Kidney (tissue), 14 donors: ENCODE measurements around the gene AP4M1. TPM values are rescaled to one million over a fixed set of nuclear protein-coding genes. Genes with fewer than 3 reads are reported as not detected.

Source experiments
- DNase-seq, 5 donors: peaks; one replicate each; pipeline ENCODE4 v3.0.0-alpha.2; 2013 to 2020
- FAIRE-seq: peaks from 2 replicates; lab custom pipeline; 2012; peaks lifted over from hg19 to GRCh38; lab: Jason Lieb, UNC
- H3K27ac ChIP-seq, 2 donors: one replicate each; pipeline ENCODE4 v1.7.0; 2013; ENCODE audit warnings: low read depth in 2 of 2, low read length in 2 of 2, inconsistent platforms in 1 of 2
- H3K27me3 ChIP-seq: one replicate; pipeline ENCODE4 v1.7.1; 2013; ENCODE audit warnings: low read length, inconsistent platforms; ENCODE audit not compliant: control insufficient read depth, insufficient read depth
- H3K36me3 ChIP-seq, 3 donors: one replicate each; pipeline versions ENCODE4 v1.7.0 to v1.7.1; 2013; ENCODE audit warnings: low read length in 3 of 3, control low read depth in 1 of 3, inconsistent platforms in 1 of 3; ENCODE audit not compliant: insufficient read depth in 3 of 3, control insufficient read depth in 2 of 3
- H3K4me1 ChIP-seq, 3 donors: one replicate each; pipeline versions ENCODE4 v1.7.0 to v1.7.1; 2013; ENCODE audit warnings: low read length in 3 of 3, inconsistent platforms in 1 of 3, low read depth in 1 of 3; ENCODE audit not compliant: control insufficient read depth in 2 of 3, insufficient read depth in 2 of 3
- H3K4me3 ChIP-seq, 3 donors: one replicate each; pipeline versions ENCODE4 v1.7.0 to v1.8.1; 2013; ENCODE audit warnings: low read length in 3 of 3, control low read depth in 1 of 3, inconsistent platforms in 1 of 3
- H3K9ac ChIP-seq, 3 donors: one replicate each; pipeline versions ENCODE4 v1.7.0 to v1.7.1; 2013; ENCODE audit warnings: low read length in 3 of 3, control low read depth in 1 of 3, inconsistent platforms in 1 of 3
- H3K9me3 ChIP-seq, 3 donors: one replicate each; pipeline versions ENCODE4 v1.7.0 to v1.7.1; 2013; ENCODE audit warnings: low read length in 3 of 3, control low read depth in 1 of 3, inconsistent platforms in 1 of 3; ENCODE audit not compliant: control insufficient read depth in 2 of 3, insufficient read depth in 1 of 3
- intact Hi-C: fragments of 100-400 bp; cut with DNase I; formaldehyde crosslinking; loops from one replicate; pipeline ENCODE4 v1.11.1; 2022
- polyA plus RNA-seq: library from polyadenylated mRNA; stranded (reverse); fragments of 350-450 nt; fragmentation: Illumina TruSeq; extraction: RNeasy Lipid Tissue Mini Kit (QIAGEN cat#74804); gene quantifications from one replicate; pipeline ENCODE4 v1.2.3, GENCODE V29; 2014; ENCODE audit warnings: low read depth, low replicate concordance; ENCODE audit not compliant: insufficient read depth
- total RNA-seq: library from RNA; stranded (reverse); fragmentation: NEBNext Ultra II Directional; extraction: Animal tissue kit (Norgen Biotek cat#: 25700); gene quantifications from one replicate; pipeline ENCODE4 v1.2.1, GENCODE V29; 2021
- TF ChIP-seq, protein P1 (sequence below): IDR thresholded peaks from 3 replicates; pipeline ENCODE4 v1.5.1; 2012; ENCODE audit warnings: mild to moderate bottlenecking, moderate library complexity, borderline replicate concordance; ENCODE audit not compliant: insufficient read depth; ENCODE audit errors: extremely low read depth
- donor health status: control.
- donor health status: control.
- donor health status: control.
- donor health status: control.
- donor health status: control.
- donor health status: DM: yes; HTN: yes; CAD: no.
- donor health status: Normal renal cell carcinoma (clear cell type).

AP4M1 gene
- total and polyA plus RNA-seq, 2 donors from 2014 or later, result 16.4 to 22.8 TPM

- intact Hi-C loops, result no loop called here
- H3K36me3 ChIP-seq, result no peaks in the 10 kb centered on the region
- H3K9me3 ChIP-seq, result no peaks in the 10 kb centered on the region
- H3K27me3 ChIP-seq, result no peaks in the 10 kb centered on the region
- H3K9ac ChIP-seq, result peak overlapping the region; percentile 47 to 77 (median 55)
- peak overlapping the region; percentile 69 to 98 (median 79) for H3K4me3 ChIP-seq
- TF ChIP-seq, protein P1, sequence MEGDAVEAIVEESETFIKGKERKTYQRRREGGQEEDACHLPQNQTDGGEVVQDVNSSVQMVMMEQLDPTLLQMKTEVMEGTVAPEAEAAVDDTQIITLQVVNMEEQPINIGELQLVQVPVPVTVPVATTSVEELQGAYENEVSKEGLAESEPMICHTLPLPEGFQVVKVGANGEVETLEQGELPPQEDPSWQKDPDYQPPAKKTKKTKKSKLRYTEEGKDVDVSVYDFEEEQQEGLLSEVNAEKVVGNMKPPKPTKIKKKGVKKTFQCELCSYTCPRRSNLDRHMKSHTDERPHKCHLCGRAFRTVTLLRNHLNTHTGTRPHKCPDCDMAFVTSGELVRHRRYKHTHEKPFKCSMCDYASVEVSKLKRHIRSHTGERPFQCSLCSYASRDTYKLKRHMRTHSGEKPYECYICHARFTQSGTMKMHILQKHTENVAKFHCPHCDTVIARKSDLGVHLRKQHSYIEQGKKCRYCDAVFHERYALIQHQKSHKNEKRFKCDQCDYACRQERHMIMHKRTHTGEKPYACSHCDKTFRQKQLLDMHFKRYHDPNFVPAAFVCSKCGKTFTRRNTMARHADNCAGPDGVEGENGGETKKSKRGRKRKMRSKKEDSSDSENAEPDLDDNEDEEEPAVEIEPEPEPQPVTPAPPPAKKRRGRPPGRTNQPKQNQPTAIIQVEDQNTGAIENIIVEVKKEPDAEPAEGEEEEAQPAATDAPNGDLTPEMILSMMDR, result no peak
- FAIRE-seq (no peak), DNase-seq (no peak)
- H3K4me1 ChIP-seq, result peaks cover 0 to 8% (median 3%) of the 10 kb centered on the region in 3 donors
- peak overlapping the region in 1 of 2 donors; percentile 38 for H3K27ac ChIP-seq
Measured at GRCh38 chr7:100148225-100148558, 46.7 kb downstream of the AP4M1 start.

- Histone ChIP-seq H3K27me3 (no peaks in the 10 kb centered on the region), H3K36me3 (peaks cover 0 to 2% (median 0%) of the 10 kb centered on the region in 3 donors), H3K9ac (peak within 1 kb of the TSS; percentile 81 to 98 (median 98)), H3K27ac (peak within 1 kb of the TSS; percentile 89 to 95), H3K9me3 (no peaks in the 10 kb centered on the region), H3K4me1 (peaks cover 0 to 8% (median 3%) of the 10 kb centered on the region in 3 donors), H3K4me3 (peak within 1 kb of the TSS; percentile 88 to 98 (median 94))
- TF ChIP-seq, protein P1, result no peak
- DNase-seq (peak; percentile 99 to 100 (median 99)), FAIRE-seq (peak; percentile 98)
- intact Hi-C loops, result no loop called here
Measured at GRCh38 chr7:100148559-100149328, 47.3 kb downstream of the AP4M1 start, which contains the start of gene LAMTOR4. TSS of gene LAMTOR4 (plus strand) at chr7:100148918. CDS start at chr7:100148973, 55 bp downstream.

DNA sequence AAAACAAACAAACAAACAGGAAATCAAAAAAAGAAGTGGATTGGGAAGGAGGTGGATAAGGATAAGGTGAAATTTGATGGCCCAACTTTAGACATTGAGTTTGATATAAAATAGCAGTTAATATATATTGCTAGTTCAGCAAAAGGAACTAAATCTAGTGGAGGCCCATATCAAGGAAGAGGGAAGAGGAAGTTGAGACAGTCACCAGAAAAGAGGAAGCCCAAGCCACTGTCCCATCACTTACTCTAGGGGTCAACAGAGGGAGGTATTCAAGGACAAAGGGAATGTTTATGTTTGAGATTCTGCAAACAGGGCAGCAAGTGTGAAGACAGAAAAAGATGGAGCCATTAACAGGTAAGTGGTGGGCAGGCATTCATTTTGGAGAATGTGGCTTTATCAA is 51.0 kb downstream of the AP4M1 start:
- Histone ChIP-seq H3K27ac (no peak overlapping the region), H3K9me3 (no peaks in the 10 kb centered on the region), H3K36me3 (peaks cover 2 to 18% (median 3%) of the 10 kb centered on the region in 3 donors), H3K9ac (no peak overlapping the region), H3K27me3 (no peaks in the 10 kb centered on the region), H3K4me3 (no peak overlapping the region), H3K4me1 (peaks cover 0 to 8% (median 7%) of the 10 kb centered on the region in 3 donors)
- no peak for FAIRE-seq
- TF ChIP-seq, protein P1, result no peak
- DNase-seq, result no peak
- intact Hi-C loops, result no loop called here
